CD1c-positive myeloid dendritic cell (primary cell): Measurements from ENCODE around the gene UQCC5.

Experiments used
- DNase-seq: peaks from one replicate; pipeline ENCODE4 v3.0.0-alpha.2; 2016; ENCODE audit errors: extremely low spot score

Gene UQCC5

GRCh38 chr3:52570076-52570475, 33.7 kb downstream of the UQCC5 start:
- no peak for DNase-seq

DNA sequence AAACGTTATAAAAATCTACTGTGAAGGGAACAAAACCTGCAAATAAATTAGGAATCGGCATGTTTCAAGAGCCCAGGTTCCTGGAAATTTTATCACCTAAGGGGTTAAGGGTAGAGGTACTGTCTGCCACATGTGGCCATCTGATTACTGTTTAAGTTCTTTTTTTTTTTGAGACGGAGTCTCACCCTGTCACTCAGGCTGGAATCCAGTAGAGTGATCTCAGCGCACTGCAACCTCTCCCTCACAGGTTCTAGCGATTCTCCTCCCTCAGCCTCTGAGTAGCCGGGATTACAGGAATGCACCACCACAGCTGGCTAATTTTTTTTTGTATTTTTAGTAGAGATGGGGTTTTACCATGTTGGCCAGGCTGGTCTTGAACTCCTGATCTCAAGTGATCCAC, 35.8 kb downstream of the UQCC5 start:
- no peak for DNase-seq

GRCh38 chr3:52574056-52574965, 37.9 kb downstream of the UQCC5 start:
- no peak for DNase-seq
